Right lobe of liver (tissue), 6 donors: ENCODE results near the gene PDE10A. TPM values are rescaled to one million over a fixed set of nuclear protein-coding genes. Genes with fewer than 3 reads are reported as not detected.

Experiments used
- ATAC-seq, 4 donors: fragments of 200-7000 bp; cut with Tn5 transposase; one replicate each; pipeline ENCODE4 v1.9.1; 2020; ENCODE audit warnings: mild to moderate bottlenecking in 4 of 4, moderate library complexity in 4 of 4
- DNase-seq, 3 donors: peaks; one replicate each; pipeline ENCODE4 v3.0.0-alpha.2; 2020
- H3K27ac ChIP-seq, 3 donors: fragments of 200-600 bp; one replicate each; pipeline ENCODE4 v1.8.0; 2022
- H3K27me3 ChIP-seq, 2 donors: fragments of 200-600 bp; one replicate each; pipeline ENCODE4 v1.8.0; 2022
- H3K36me3 ChIP-seq, 4 donors: fragments of 200-600 bp; sonication (generic) in 1 of 4; one replicate each; pipeline versions ENCODE4 v1.5.1 to v1.8.0; 2017 to 2022; ENCODE audit warnings: control low read depth in 1 of 4
- H3K4me1 ChIP-seq, 4 donors: fragments of 200-600 bp; sonication (generic) in 1 of 4; one replicate each; pipeline versions ENCODE4 v1.5.1 to v1.8.0; 2017 to 2022; ENCODE audit warnings: control low read depth in 1 of 4
- H3K4me3 ChIP-seq, 3 donors: fragments of 200-600 bp; one replicate each; pipeline ENCODE4 v1.8.0; 2022
- H3K9me3 ChIP-seq, 4 donors: fragments of 200-600 bp; sonication (generic) in 1 of 4; one replicate each; pipeline versions ENCODE4 v1.5.1 to v1.8.0; 2017 to 2022; ENCODE audit warnings: control low read depth in 1 of 4
- POLR2A ChIP-seq: fragments of 450-650 bp; IDR thresholded peaks from one replicate; pipeline ENCODE4 v1.6.1; 2017; ENCODE audit warnings: antibody characterized with exemption, mild to moderate bottlenecking
- WGBS: methylation state at CpG from one replicate; pipeline ENCODE4 v1.1.6; 2018; ENCODE audit warnings: low coverage, low lambda C conversion rate; ENCODE audit not compliant: insufficient coverage; ENCODE audit errors: missing lambda C conversion rate; 5-methylcytosine and 5-hydroxymethylcytosine counted together
- intact Hi-C, 2 donors: fragments of 100-400 bp; cut with DNase I; formaldehyde crosslinking; loops; one replicate each; pipeline versions ENCODE4 v1.11.2 to v1.14.1; 2022
- total RNA-seq, 6 experiments: library from RNA; depleted of rRNA in 2 of 6; stranded (reverse); fragments of >200 nt in 2 of 6; fragmentation: NEBNext Ultra II Directional in 3 of 6; extraction: Animal tissue kit (Norgen Biotek cat#: 25700) in 3 of 6; gene quantifications; one replicate each; pipeline versions ENCODE4 v1.1.0 to v1.2.4, GENCODE V29; 2016 to 2023
- TF ChIP-seq, protein P1 (sequence below), 4 donors: fragments of 200-600 bp in 3 of 4; fragments of 450-650 bp in 1 of 4; IDR thresholded peaks; one replicate each; pipeline versions ENCODE4 v1.5.1 to v1.8.0; 2016 to 2022; ENCODE audit warnings: antibody characterized with exemption in 4 of 4, mild to moderate bottlenecking in 2 of 4
- donor health status: DM: no; HTN: yes; CAD: no.
- donor health status: DM: no; HTN: no; CAD: no.
- donor health status: DM: no; HTN: no; CAD: no.
- donor health status: DM: no; HTN: yes; CAD: no.
- donor health status: DM: no; HTN: yes; CAD: no.

Gene PDE10A
- total RNA-seq, 6 experiments from 2014 or later, result 0.48 to 1.5 (median 0.65) TPM

DNA sequence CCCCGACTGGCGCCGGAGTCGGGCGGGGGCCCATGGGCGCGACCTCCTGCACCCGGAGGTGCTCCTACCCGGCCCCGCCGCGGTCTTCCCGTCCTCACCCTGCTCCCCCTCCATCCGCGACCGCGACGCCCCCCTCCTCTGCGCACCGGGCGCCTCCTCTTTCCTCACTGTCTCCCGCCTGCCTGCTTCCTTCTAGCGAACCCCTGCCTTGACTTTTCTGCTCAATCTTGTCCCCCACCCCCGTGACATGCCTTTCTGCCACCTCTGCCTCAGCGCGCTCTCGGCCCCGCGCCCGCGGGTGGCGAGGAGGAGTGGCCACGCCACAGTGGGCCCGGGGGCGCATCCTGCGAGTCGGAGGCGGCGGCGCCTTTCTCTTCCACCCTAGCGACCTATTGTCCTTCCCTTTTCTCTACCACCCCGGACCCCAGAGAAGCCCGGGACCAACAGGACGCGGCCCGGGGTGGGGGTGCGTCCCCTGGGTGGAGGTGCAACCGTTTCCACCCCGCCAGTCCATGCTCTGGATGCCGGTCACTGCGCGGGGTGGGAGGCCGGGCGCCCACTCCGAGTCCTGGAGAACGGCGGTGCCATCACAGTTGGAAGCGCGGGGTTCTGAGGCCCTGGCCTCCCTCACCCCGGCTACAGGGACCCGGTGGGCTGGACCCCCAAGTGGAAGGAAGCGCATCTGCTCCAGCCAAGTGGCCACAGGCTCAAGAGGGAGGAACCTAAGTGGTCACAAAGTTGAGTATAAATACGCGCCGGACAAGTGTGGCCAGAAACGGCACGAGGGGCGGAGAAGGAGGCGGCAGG, 2.0 kb downstream of the PDE10A start:
- WGBS, result 2% methylated on average over 34 of the region's 69 CpGs
- Histone ChIP-seq H3K27me3 (peaks cover 4 to 15% of the 10 kb centered on the region in 2 donors), H3K9me3 (no peaks in the 10 kb centered on the region), H3K4me1 (peaks cover 0 to 23% (median 0%) of the 10 kb centered on the region in 4 donors), H3K4me3 (peak overlapping the region; percentile 30 to 46 (median 40)), H3K36me3 (no peaks in the 10 kb centered on the region), H3K27ac (no peak overlapping the region)
- intact Hi-C loops, result no loop called here
- DNase-seq (no peak), ATAC-seq (peak in 1 of 4 donors; percentile 8)
- TF ChIP-seq POLR2A, result no peak
- TF ChIP-seq, protein P1, sequence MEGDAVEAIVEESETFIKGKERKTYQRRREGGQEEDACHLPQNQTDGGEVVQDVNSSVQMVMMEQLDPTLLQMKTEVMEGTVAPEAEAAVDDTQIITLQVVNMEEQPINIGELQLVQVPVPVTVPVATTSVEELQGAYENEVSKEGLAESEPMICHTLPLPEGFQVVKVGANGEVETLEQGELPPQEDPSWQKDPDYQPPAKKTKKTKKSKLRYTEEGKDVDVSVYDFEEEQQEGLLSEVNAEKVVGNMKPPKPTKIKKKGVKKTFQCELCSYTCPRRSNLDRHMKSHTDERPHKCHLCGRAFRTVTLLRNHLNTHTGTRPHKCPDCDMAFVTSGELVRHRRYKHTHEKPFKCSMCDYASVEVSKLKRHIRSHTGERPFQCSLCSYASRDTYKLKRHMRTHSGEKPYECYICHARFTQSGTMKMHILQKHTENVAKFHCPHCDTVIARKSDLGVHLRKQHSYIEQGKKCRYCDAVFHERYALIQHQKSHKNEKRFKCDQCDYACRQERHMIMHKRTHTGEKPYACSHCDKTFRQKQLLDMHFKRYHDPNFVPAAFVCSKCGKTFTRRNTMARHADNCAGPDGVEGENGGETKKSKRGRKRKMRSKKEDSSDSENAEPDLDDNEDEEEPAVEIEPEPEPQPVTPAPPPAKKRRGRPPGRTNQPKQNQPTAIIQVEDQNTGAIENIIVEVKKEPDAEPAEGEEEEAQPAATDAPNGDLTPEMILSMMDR (IDR thresholded peaks at IDR 0.05), result no peak

DNA sequence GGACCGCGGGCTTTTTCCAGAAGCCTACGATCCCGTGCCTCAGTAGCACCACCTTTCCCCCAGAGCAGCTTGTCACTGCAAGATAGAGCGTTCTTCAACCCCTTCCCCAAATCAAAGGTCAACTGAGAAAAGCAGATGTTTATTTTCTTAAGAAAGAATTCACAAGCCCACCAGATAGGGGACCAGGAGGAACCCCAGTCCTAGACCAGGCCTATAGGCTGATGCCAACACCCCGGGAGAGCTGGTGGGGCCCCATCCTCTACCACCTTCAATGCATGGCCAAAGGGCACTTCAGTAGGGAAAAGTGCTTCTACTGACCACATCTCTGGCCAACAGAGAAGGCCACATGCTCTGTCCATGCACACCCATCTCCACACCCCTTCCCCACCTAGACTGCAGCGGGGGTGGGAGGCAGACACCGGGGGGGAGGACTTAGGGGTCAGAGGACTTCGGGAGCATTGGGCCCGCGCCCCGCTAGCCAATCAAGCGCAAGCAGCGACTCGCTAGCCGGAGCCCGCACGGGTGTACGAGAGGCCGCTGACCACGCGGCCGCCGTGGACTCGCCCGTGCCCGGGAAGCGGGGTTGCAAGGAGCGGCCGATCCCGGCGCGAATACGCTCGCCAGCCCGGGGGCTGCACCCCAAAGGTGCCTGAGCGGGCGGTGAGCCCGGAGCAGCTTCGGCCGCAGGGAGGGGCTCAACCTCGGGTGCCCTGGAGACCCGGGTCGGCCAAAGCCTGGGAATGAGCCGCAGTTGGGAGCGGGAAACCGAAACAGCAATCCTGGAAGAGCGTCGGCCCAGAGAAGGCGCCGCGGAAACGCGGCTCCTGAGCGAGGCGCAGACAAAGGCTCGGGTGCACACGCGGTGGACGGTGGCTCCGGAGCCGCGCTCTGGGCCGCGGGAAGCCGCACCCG, 2.8 kb downstream of the PDE10A start:
- H3K27me3 ChIP-seq, result peaks cover 4 to 7% of the 10 kb centered on the region in 2 donors
- H3K36me3 ChIP-seq, result no peaks in the 10 kb centered on the region
- ATAC-seq, result peak; percentile 36 to 57 (median 42)
- DNase-seq, result no peak
- peak overlapping the region; percentile 30 to 46 (median 40) for H3K4me3 ChIP-seq
- TF ChIP-seq, protein P1 (IDR thresholded peaks at IDR 0.05), result no peak
- no peak for TF ChIP-seq POLR2A
- no peak overlapping the region for H3K27ac ChIP-seq
- peaks cover 0 to 23% (median 0%) of the 10 kb centered on the region in 4 donors for H3K4me1 ChIP-seq
- no peaks in the 10 kb centered on the region for H3K9me3 ChIP-seq
- intact Hi-C loops, result no loop called here
- WGBS, result 32% methylated on average over 10 of the region's 67 CpGs

DNA sequence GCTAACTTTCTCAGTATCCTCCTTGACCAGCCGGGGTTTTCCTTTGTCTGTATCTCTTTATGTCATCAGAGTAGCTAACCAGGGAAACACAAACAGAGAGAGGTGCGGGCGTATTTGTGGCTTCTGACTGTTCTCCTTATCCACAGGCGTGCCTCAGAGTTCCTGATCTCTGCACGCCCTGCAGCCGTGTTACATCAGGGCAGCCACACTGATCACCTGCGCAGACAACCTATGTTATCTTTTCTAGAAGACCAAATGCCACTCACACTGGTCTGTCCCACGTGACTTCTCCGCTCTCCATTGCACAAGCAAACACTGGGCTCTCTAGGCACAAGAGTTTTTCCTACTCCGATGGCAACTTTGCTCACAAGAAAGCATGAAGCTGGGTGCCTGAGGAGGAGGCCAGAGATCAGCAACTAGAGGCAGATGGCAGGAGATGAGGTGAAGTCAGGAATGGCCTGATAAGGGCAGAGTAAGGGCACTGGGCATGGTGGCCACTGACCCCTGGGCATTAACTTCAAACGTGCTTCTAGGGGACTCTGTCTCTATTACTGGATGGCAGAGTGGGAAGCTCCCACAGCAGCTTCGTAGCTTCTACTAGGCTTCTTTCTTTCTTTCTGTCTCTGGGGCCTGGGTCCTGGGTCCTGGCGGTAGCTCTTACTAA, 4.5 kb downstream of the PDE10A start:
- Histone ChIP-seq H3K27ac (no peak overlapping the region), H3K4me1 (peaks cover 0 to 16% (median 0%) of the 10 kb centered on the region in 4 donors), H3K4me3 (no peak overlapping the region), H3K36me3 (no peaks in the 10 kb centered on the region), H3K9me3 (no peaks in the 10 kb centered on the region), H3K27me3 (no peaks in the 10 kb centered on the region)
- intact Hi-C loops, result no loop called here
- DNase-seq (no peak), ATAC-seq (no peak)
- WGBS, result 27% methylated on average over 11 of the region's 13 CpGs
- no peak for TF ChIP-seq POLR2A
- TF ChIP-seq, protein P1 (IDR thresholded peaks at IDR 0.05), result no peak

DNA sequence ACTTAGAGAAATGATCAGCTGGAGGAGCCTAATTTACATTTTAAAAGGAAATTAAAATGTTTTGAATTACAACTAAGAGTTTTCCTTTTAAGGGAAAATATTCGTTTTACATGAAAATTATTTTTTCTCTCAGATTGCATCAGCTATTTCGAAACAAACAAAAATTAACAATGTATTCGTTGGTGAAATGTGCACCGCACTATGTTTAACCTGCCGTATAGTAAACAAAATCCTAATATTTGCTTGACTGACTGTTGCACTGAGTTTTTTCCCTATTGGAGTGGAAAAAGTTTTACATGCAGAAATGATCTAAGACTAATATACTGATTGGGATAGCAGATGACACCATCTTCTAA, 5.7 kb downstream of the PDE10A start:
- Histone ChIP-seq H3K36me3 (no peaks in the 10 kb centered on the region), H3K4me1 (peaks cover 0 to 7% (median 0%) of the 10 kb centered on the region in 4 donors), H3K9me3 (no peaks in the 10 kb centered on the region), H3K4me3 (no peak overlapping the region), H3K27me3 (no peaks in the 10 kb centered on the region), H3K27ac (no peak overlapping the region)
- intact Hi-C loops, result no loop called here
- DNase-seq, result no peak
- TF ChIP-seq, protein P1 (IDR thresholded peaks at IDR 0.05), result no peak
- TF ChIP-seq POLR2A, result no peak
- WGBS, result 32% methylated on average over 5 of the region's 5 CpGs
- ATAC-seq, result no peak
